GM10266 (cell line): ENCODE data around the gene AGTRAP.

ENCODE experiments used
- DNase-seq: peaks from one replicate; pipeline ENCODE4 v3.0.0; 2012; ENCODE audit errors: extremely low spot score
- TF ChIP-seq, protein P1 (sequence below): IDR thresholded peaks from 2 replicates; pipeline ENCODE4 v1.5.1; 2012; ENCODE audit warnings: mild to moderate bottlenecking, low read depth; ENCODE audit not compliant: control insufficient read depth, insufficient read depth; ENCODE audit errors: missing control alignments

Gene AGTRAP

DNA sequence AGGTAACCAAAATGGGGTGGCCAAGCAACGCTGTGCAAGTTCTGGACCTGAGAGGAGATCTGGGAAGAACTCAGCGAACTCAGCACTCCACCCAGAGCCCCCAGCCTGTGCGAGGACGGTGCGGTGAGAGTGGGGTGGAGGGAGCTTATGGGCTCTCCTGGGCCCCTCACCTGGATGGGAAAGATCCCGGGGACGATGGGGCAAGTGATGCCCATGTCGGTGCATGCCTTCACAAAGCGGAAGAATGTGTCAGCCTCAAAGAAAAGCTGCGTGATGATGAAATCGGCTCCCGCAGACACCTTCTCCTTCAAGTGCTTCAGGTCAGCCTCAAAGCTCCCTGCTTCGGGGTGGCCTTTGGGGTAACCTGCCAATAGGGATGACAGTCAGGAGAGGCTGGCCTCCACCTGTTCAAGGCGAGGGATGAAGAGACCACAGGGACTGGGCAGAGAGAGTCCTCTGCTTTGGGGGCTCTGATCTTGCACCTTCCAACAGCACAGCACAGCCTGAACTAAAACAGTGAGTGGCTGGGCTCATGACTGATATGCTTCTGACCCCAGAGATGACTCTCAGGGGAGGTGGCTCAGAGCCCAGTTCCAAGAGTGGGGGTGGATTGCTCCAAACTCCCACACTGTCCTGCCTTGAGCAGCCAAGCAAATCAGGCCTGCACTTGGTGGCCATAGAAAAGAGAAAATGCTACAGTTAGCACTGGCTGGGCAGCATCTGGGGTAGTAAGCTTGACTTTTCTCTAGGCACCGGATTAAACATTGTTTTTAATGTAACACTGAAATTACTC lies 60.3 kb downstream of the AGTRAP start:
- DNase-seq, result no peak
- TF ChIP-seq, protein P1, sequence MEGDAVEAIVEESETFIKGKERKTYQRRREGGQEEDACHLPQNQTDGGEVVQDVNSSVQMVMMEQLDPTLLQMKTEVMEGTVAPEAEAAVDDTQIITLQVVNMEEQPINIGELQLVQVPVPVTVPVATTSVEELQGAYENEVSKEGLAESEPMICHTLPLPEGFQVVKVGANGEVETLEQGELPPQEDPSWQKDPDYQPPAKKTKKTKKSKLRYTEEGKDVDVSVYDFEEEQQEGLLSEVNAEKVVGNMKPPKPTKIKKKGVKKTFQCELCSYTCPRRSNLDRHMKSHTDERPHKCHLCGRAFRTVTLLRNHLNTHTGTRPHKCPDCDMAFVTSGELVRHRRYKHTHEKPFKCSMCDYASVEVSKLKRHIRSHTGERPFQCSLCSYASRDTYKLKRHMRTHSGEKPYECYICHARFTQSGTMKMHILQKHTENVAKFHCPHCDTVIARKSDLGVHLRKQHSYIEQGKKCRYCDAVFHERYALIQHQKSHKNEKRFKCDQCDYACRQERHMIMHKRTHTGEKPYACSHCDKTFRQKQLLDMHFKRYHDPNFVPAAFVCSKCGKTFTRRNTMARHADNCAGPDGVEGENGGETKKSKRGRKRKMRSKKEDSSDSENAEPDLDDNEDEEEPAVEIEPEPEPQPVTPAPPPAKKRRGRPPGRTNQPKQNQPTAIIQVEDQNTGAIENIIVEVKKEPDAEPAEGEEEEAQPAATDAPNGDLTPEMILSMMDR, result no peak

DNA sequence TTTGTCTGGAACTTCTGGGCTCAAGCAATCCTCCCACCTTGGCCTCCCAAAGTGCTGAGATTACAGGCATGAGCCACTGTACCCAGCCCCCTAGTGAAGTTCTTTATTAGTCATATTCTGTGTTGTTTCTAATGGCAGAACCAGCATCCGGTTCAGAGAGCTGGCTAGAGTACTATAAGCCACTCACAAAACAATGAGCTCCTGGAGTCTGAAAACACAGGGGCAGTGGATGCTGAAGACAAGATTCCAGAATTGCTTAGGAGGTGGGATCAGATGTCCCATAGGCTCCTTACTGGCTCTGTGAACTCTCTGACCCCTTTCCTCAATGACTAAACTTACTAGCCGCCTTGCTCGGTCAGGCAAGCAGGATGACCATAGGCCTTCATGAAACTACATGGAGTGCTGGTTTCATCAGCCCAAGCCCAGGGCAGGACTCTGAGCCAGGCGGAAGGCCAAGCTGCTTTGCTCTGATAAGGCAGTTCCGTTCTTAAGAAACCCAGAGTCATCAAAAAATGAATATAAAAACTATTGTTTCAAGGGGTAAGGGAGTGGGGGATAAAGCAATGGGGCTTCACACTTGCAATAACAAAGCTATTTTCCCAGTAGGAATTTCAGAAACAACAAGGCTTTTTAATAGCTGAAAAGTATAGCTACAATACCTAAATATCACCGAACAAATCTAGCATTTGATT lies 61.7 kb downstream of the AGTRAP start:
- DNase-seq, result no peak
- TF ChIP-seq, protein P1, result no peak

- TF ChIP-seq, protein P1, result no peak
- no peak for DNase-seq
Observed at GRCh38 chr1:11799099-11799498, 63.2 kb downstream of the AGTRAP start.

- TF ChIP-seq, protein P1, result no peak
- no peak for DNase-seq
Observed at GRCh38 chr1:11799896-11800295, 64.0 kb downstream of the AGTRAP start.

DNA sequence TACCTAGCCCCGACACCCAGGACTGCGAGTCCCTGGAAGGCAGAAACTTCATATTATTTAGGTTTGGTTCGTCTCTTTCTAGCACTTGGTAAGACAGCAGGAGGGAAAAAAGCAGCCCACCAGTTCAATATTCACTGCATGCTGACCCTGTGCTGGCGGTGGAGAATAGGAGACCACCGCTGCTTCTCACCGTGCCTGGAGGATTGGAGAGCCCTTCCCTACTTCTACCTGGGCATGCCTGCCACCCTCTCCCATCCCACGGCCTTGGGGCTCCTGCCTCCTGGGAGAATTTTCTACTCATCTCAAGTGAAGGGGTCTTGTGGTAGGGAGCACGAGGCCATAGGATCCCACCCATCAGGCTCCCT lies 64.4 kb downstream of the AGTRAP start:
- TF ChIP-seq, protein P1, result no peak
- no peak for DNase-seq
